GM12874 (cell line): ENCODE measurements around the gene PROB1.

ENCODE experiments used
- TF ChIP-seq, protein P1 (sequence below): IDR thresholded peaks from 2 replicates; pipeline ENCODE4 v1.5.1; 2011; ENCODE audit warnings: low read depth, mild to moderate bottlenecking, control low read depth, low read length, moderate library complexity; ENCODE audit not compliant: insufficient read depth

The PROB1 gene

DNA sequence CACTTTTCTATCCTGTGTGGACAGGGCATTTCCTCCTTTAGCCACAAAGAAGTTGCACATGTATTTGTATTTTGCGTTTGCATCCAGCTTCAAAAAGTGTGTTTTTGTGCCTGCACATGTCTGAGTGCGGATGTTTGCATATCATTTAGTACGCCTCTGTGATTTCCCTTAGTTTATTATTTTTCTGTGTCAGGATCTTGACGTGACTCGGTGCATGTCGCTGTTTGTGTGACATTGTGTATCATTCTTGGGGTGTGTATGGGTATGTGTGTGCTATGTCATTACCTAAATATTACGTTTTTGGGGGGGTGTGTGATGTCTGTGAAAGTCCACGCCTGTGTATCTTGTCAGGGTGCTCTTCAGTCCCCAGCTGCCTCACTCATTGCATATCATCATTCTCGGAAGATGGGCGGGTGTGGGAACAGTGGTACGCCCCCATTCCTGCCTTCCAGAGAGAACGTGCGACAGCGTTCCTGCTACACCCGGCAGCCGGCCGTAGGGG is 53.7 kb downstream of the PROB1 start:
- TF ChIP-seq, protein P1, sequence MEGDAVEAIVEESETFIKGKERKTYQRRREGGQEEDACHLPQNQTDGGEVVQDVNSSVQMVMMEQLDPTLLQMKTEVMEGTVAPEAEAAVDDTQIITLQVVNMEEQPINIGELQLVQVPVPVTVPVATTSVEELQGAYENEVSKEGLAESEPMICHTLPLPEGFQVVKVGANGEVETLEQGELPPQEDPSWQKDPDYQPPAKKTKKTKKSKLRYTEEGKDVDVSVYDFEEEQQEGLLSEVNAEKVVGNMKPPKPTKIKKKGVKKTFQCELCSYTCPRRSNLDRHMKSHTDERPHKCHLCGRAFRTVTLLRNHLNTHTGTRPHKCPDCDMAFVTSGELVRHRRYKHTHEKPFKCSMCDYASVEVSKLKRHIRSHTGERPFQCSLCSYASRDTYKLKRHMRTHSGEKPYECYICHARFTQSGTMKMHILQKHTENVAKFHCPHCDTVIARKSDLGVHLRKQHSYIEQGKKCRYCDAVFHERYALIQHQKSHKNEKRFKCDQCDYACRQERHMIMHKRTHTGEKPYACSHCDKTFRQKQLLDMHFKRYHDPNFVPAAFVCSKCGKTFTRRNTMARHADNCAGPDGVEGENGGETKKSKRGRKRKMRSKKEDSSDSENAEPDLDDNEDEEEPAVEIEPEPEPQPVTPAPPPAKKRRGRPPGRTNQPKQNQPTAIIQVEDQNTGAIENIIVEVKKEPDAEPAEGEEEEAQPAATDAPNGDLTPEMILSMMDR, result no peak
